Liver (tissue), 3 donors: ENCODE results near the gene ACTR1A.

ENCODE experiments used
- ATF3 ChIP-seq: IDR thresholded peaks from 2 replicates; pipeline ENCODE4 v1.6.1; 2016; ENCODE audit warnings: antibody characterized with exemption
- CTCF ChIP-seq: fragments of 150-350 bp; IDR thresholded peaks from 2 replicates; pipeline ENCODE4 v1.5.1; 2017; ENCODE audit warnings: improper control_type of control experiment, low read depth, low read length; ENCODE audit not compliant: missing input control
- EGR1 ChIP-seq, 2 donors: IDR thresholded peaks; 2 replicates each; pipeline ENCODE4 v1.6.1; 2016 to 2018; ENCODE audit warnings: antibody characterized with exemption in 2 of 2, low read depth in 2 of 2
- GABPA ChIP-seq, 2 donors: IDR thresholded peaks in 1 of 2; conservative IDR thresholded peaks in 1 of 2; 2 replicates each; pipeline ENCODE4 v1.6.1; 2016; ENCODE audit warnings: antibody characterized with exemption in 2 of 2, mild to moderate bottlenecking in 1 of 2, moderate library complexity in 1 of 2
- HNF4G ChIP-seq: IDR thresholded peaks from 2 replicates; pipeline ENCODE4 v1.6.1; 2016; ENCODE audit warnings: antibody characterized with exemption
- JUND ChIP-seq, 2 donors: IDR thresholded peaks; 2 replicates each; pipeline ENCODE4 v1.6.1; 2016; ENCODE audit warnings: antibody characterized with exemption in 2 of 2
- MAX ChIP-seq: IDR thresholded peaks from 2 replicates; pipeline ENCODE4 v1.6.1; 2016; ENCODE audit warnings: antibody characterized with exemption
- RAD21 ChIP-seq, 2 donors: IDR thresholded peaks; 2 replicates each; pipeline ENCODE4 v1.6.1; 2016; ENCODE audit warnings: antibody characterized with exemption in 2 of 2, mild to moderate bottlenecking in 2 of 2
- REST ChIP-seq: IDR thresholded peaks from 2 replicates; pipeline ENCODE4 v1.6.1; 2016; ENCODE audit warnings: antibody characterized with exemption, mild to moderate bottlenecking
- SP1 ChIP-seq: IDR thresholded peaks from 2 replicates; pipeline ENCODE4 v1.6.1; 2018; ENCODE audit warnings: antibody characterized with exemption, mild to moderate bottlenecking
- TAF1 ChIP-seq: conservative IDR thresholded peaks from 2 replicates; pipeline ENCODE4 v1.6.1; 2016; ENCODE audit warnings: antibody characterized with exemption, mild to moderate bottlenecking
- YY1 ChIP-seq: IDR thresholded peaks from 2 replicates; pipeline ENCODE4 v1.6.1; 2016; ENCODE audit warnings: antibody characterized with exemption, mild to moderate bottlenecking
- ZBTB33 ChIP-seq: IDR thresholded peaks from 2 replicates; pipeline ENCODE4 v1.6.1; 2016; ENCODE audit warnings: antibody characterized with exemption
- donor health status: healthy.
- donor health status: healthy.

GRCh38 chr10:102546606-102547320 is 44.3 kb upstream of the ACTR1A start:
- TF ChIP-seq CTCF (no peak), JUND (IDR thresholded peaks at IDR 0.05) (no peak), SP1 (no peak), EGR1 (IDR thresholded peaks at IDR 0.05; ENCODE audit: low read depth in 2 of 2) (no peak), GABPA (IDR thresholded peaks at IDR 0.05 in 1 of 2, conservative IDR thresholded peaks at IDR 0.05 in 1 of 2) (no peak), TAF1 (no peak), REST (no peak), MAX (no peak), RAD21 (IDR thresholded peaks at IDR 0.05) (no peak), ATF3 (no peak), YY1 (no peak), ZBTB33 (no peak), HNF4G (no peak)
